Activated naive CD8-positive, alpha-beta T cell treated with anti-CD3 and anti-CD28 coated beads for 36 hours (primary cell): ENCODE data around the gene IMPA2. TPM values are rescaled to one million over a fixed set of nuclear protein-coding genes. Genes with fewer than 3 reads are reported as not detected.
"Not testable (repeated sequence)": the region's sequence is repeated elsewhere in the genome, so short reads cannot be mapped to it uniquely, and the experiment has no call there.

Source experiments
- DNase-seq: peaks from one replicate; pipeline ENCODE4 v3.0.0; 2021
- H3K27ac Mint-ChIP-seq: one replicate; pipeline ENCODE4 v1.8.0; 2022; ENCODE audit warnings: mild to moderate bottlenecking, moderate library complexity, mixed read lengths
- H3K27me3 Mint-ChIP-seq: one replicate; pipeline ENCODE4 v1.8.0; 2022; ENCODE audit warnings: mild to moderate bottlenecking, mixed read lengths
- H3K36me3 Mint-ChIP-seq: one replicate; pipeline ENCODE4 v1.8.0; 2021; ENCODE audit warnings: mild to moderate bottlenecking, mixed read lengths
- H3K4me1 Mint-ChIP-seq: one replicate; pipeline ENCODE4 v1.8.0; 2021; ENCODE audit warnings: mixed read lengths
- H3K4me3 Mint-ChIP-seq: one replicate; pipeline ENCODE4 v1.8.0; 2022; ENCODE audit warnings: mild to moderate bottlenecking, moderate library complexity, mixed read lengths
- H3K9me3 Mint-ChIP-seq: one replicate; pipeline ENCODE4 v1.8.0; 2022; ENCODE audit warnings: mixed read lengths
- total RNA-seq, 2 experiments: library from RNA; stranded (reverse); gene quantifications; one replicate each; pipeline ENCODE4 v1.2.3, GENCODE V29; 2021

IMPA2 gene
- total RNA-seq, result 10 to 100 TPM; 16.0 to 17.2 TPM

DNA sequence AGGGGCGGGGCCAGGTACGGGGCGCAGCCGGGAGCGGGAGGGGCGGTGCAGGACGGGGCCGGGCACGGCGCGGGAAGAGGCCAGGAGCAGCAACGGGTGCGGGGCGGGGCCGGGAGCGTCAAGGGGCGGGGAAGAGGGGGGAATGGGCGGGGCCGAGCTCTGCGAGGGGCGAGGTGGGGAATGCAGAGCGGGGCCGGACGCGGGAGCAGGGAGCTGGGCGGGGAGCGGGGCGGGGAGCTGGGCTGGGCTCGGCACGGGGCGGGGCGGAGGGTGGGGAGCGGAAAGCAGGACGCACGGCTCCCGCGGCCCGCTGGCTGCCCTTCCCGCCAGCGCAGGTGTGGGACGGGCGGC lies at the start of gene IMPA2:
Gene IMPA2 (plus strand): TSS at position 316 of the 351 bp plus-strand sequence. CDS start 163 bp downstream, outside the sequence.
- H3K27me3 Mint-ChIP-seq, result no peaks in the 10 kb centered on the region
- peak within 1 kb of the TSS; percentile 88 for H3K4me3 Mint-ChIP-seq
- no peaks in the 10 kb centered on the region for H3K36me3 Mint-ChIP-seq
- peaks cover 20% of the 10 kb centered on the region for H3K4me1 Mint-ChIP-seq
- no peak for DNase-seq
- peak within 1 kb of the TSS; percentile 83 for H3K27ac Mint-ChIP-seq
- no peaks in the 10 kb centered on the region for H3K9me3 Mint-ChIP-seq

DNA sequence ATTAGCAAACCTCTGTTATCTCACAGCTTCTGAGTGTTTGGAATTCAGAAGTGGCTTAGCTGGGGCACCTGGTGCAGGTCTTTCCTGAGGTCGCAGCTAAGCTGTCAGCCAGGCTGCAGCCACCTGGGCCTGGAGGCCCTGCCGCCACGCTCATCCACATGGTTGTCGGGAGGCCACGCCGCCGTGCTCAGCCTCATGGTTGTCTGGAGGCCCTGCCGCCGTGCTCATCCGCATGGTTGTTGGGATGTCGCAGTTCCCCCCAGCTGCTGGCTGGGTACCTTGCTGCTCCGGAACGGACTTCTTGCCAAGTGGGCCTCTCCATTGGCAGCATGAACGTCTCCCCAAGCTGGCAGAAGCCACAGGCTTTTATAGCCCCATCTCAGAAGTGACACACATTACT lies 48.9 kb upstream of the IMPA2 start:
- H3K4me1 Mint-ChIP-seq, result no peaks in the 10 kb centered on the region
- H3K27me3 Mint-ChIP-seq, result no peaks in the 10 kb centered on the region
- H3K4me3 Mint-ChIP-seq, result no peak overlapping the region
- no peak for DNase-seq
- no peak overlapping the region for H3K27ac Mint-ChIP-seq
- no peaks in the 10 kb centered on the region for H3K36me3 Mint-ChIP-seq
- no peaks in the 10 kb centered on the region for H3K9me3 Mint-ChIP-seq

GRCh38 chr18:11937874-11938478 lies 43.3 kb upstream of the IMPA2 start:
- Mint-ChIP-seq H3K27me3 (no peaks in the 10 kb centered on the region), H3K27ac (no peak overlapping the region), H3K36me3 (no peaks in the 10 kb centered on the region), H3K4me1 (no peaks in the 10 kb centered on the region), H3K4me3 (no peak overlapping the region), H3K9me3 (no peaks in the 10 kb centered on the region)
- DNase-seq, result peak; percentile 64

DNA sequence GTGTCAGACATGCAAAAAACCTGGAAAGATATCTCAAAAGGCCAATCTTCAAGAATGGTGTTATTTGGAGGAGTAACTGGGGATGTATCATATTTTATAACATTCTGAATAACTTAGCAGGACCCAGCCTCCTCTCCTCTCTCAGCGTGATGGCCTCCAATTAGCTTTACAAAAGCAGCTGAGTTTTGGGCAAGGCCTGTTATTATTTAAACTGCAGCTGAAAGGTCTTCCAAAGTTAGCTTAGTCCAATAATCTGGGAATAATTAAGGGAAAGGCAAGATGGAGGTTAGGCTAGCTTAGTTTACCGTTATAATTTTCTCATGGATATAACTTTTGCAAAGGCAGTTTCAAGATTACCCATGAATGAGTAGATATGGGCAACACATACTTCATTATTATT lies 40.4 kb upstream of the IMPA2 start:
- H3K4me3 Mint-ChIP-seq, result no peak overlapping the region
- H3K4me1 Mint-ChIP-seq, result no peaks in the 10 kb centered on the region
- H3K9me3 Mint-ChIP-seq, result no peaks in the 10 kb centered on the region
- no peaks in the 10 kb centered on the region for H3K36me3 Mint-ChIP-seq
- DNase-seq, result no peak
- H3K27me3 Mint-ChIP-seq, result no peaks in the 10 kb centered on the region
- no peak overlapping the region for H3K27ac Mint-ChIP-seq

DNA sequence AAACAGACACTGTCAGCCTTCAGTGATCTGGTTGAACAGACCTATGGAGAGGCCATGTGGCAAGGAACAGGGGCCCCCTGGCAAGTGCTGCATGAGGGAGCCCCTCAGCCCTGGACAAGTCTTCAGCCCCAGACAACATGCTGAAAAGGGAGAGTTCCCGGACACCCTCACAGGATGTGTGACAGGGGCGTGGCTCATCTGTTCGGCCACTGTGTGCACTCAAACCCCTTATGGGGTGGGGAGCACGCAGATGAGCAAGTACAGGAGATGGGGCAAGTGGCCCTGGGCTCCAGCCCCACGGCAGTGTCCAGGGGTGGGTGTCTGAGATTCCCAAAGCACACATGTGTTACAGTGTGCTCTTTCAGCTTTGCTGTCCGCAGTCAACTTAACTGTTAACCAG lies 37.8 kb upstream of the IMPA2 start:
- H3K9me3 Mint-ChIP-seq, result no peaks in the 10 kb centered on the region
- H3K27ac Mint-ChIP-seq, result no peak overlapping the region
- H3K27me3 Mint-ChIP-seq, result no peaks in the 10 kb centered on the region
- no peaks in the 10 kb centered on the region for H3K36me3 Mint-ChIP-seq
- no peak overlapping the region for H3K4me3 Mint-ChIP-seq
- DNase-seq, result no peak
- H3K4me1 Mint-ChIP-seq, result peaks cover 5% of the 10 kb centered on the region

- no peak overlapping the region for H3K27ac Mint-ChIP-seq
- H3K4me3 Mint-ChIP-seq, result no peak overlapping the region
- no peak for DNase-seq
- peaks cover 5% of the 10 kb centered on the region for H3K4me1 Mint-ChIP-seq
- H3K36me3 Mint-ChIP-seq, result no peaks in the 10 kb centered on the region
- H3K27me3 Mint-ChIP-seq, result no peaks in the 10 kb centered on the region
- no peaks in the 10 kb centered on the region for H3K9me3 Mint-ChIP-seq
These were observed 37.1 kb upstream of the IMPA2 start for GRCh38 chr18:11944252-11944651.

DNA sequence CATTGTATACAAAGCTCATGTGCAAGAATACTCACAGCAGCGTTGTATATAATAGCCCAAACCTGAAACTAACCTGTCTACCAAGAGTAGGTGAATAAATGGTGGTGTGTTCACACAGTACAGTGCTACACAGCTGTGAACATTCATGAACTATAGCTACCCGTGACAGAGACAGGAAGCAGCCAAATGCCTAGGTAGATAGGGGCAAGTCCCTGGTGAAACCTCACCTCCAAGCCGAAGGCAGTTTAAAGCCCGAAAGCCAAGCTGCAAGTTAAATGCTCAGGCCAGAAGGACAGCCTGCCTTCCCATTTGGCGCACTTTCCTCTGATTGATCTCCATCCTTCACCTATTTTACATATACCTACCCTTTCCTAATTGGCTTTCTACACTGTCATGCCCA lies 36.5 kb upstream of the IMPA2 start:
- Mint-ChIP-seq H3K27ac (no peak overlapping the region), H3K27me3 (no peaks in the 10 kb centered on the region), H3K36me3 (no peaks in the 10 kb centered on the region), H3K9me3 (no peaks in the 10 kb centered on the region), H3K4me3 (no peak overlapping the region), H3K4me1 (peaks cover 5% of the 10 kb centered on the region)
- no peak for DNase-seq

DNA sequence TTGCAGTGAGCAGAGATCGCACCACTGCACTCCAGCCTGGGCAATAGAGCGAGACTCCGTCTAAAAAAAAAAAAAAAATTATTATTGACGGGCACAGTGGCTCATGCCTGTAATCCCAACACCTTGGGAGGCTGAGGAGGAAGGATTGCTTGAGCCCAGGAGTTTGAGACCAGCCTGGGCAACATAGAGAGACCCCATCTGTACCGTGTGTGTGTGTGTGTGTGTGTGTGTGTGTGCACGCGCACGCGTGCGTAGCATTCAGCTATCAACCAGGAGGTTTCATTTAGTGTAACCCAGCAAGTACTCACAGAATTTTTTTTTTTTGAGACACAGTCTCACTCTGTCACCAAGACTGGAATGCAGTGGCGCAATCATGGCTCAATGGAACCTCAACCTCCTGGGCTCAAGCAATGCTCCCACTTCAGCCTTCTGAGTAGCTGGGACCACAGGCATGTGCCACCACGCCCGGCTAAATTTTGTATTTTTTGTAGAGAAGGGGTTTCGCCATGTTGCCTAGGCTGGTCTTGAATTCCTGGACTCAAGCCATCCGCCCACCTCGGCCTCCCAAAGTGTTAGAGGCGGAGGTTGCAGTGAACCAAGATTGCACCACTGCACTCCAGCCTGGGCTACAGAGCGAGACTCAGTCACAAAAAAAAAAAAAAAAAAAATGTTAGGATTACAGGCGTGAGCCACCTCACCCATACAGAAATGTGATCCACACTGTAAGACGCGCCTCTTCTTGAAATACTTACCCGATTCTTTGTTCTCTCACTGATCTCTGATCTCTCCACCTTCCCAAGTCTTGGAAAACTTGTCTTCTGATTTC lies 35.3 kb upstream of the IMPA2 start:
- DNase-seq, H3K36me3 Mint-ChIP-seq, H3K4me3 Mint-ChIP-seq, H3K4me1 Mint-ChIP-seq, H3K9me3 Mint-ChIP-seq, H3K27me3 Mint-ChIP-seq, H3K27ac Mint-ChIP-seq: not testable (repeated sequence)

GRCh38 chr18:11946756-11947155 lies 34.6 kb upstream of the IMPA2 start:
- no peaks in the 10 kb centered on the region for H3K9me3 Mint-ChIP-seq
- no peaks in the 10 kb centered on the region for H3K36me3 Mint-ChIP-seq
- peak overlapping the region; percentile 32 for H3K4me3 Mint-ChIP-seq
- peaks cover 5% of the 10 kb centered on the region for H3K4me1 Mint-ChIP-seq
- no peaks in the 10 kb centered on the region for H3K27me3 Mint-ChIP-seq
- DNase-seq, result no peak
- H3K27ac Mint-ChIP-seq, result no peak overlapping the region

- H3K36me3 Mint-ChIP-seq, result no peaks in the 10 kb centered on the region
- H3K9me3 Mint-ChIP-seq, result no peaks in the 10 kb centered on the region
- no peaks in the 10 kb centered on the region for H3K27me3 Mint-ChIP-seq
- peak; percentile 54 for DNase-seq
- H3K27ac Mint-ChIP-seq, result peak overlapping the region; percentile 70
- H3K4me3 Mint-ChIP-seq, result peak overlapping the region; percentile 72
- H3K4me1 Mint-ChIP-seq, result peaks cover 5% of the 10 kb centered on the region
These were observed 33.8 kb upstream of the IMPA2 start for GRCh38 chr18:11947214-11948191.

DNA sequence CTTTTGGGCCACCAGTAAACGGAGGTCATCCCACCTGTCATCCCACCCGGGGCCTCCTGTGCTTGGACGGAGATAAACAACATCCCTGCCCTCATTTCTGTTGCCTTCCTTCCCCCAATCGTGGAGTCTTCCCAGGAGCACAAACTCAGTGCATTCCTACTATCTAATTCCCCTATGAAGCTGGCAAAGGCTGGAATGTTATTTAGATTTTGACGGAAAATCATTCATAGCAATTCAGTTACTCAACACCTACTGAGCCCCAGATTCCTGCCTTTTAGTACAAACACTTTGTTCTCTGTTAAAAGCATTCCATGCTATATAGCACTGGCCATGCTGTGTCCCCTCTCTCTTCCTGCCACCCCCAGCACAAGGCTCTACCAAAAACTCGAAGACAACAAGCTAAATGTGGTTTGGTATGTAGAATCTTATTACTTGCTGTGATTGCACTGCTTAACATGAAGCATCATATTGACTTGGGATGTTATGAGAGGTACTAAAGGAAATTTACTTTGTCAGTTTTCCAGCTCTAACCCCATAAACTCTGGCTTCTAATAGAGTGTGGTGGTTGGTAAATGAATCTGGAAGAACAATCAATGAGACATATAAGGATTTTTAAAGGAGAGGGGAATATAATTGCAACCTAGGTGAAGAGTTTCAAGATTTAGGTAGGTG lies 32.3 kb upstream of the IMPA2 start:
- no peak overlapping the region for H3K27ac Mint-ChIP-seq
- no peak for DNase-seq
- H3K4me3 Mint-ChIP-seq, result peak overlapping the region; percentile 6
- no peaks in the 10 kb centered on the region for H3K36me3 Mint-ChIP-seq
- H3K9me3 Mint-ChIP-seq, result no peaks in the 10 kb centered on the region
- peaks cover 5% of the 10 kb centered on the region for H3K4me1 Mint-ChIP-seq
- H3K27me3 Mint-ChIP-seq, result no peaks in the 10 kb centered on the region

GRCh38 chr18:11950824-11951223 lies 30.5 kb upstream of the IMPA2 start:
- Mint-ChIP-seq H3K4me1 (peaks cover 12% of the 10 kb centered on the region), H3K36me3 (no peaks in the 10 kb centered on the region), H3K9me3 (no peaks in the 10 kb centered on the region), H3K27me3 (no peaks in the 10 kb centered on the region), H3K27ac (no peak overlapping the region), H3K4me3 (no peak overlapping the region)
- no peak for DNase-seq

GRCh38 chr18:11951390-11951851 lies 29.9 kb upstream of the IMPA2 start:
- H3K36me3 Mint-ChIP-seq, result no peaks in the 10 kb centered on the region
- no peak overlapping the region for H3K4me3 Mint-ChIP-seq
- H3K27me3 Mint-ChIP-seq, result no peaks in the 10 kb centered on the region
- peaks cover 12% of the 10 kb centered on the region for H3K4me1 Mint-ChIP-seq
- DNase-seq, result no peak
- no peak overlapping the region for H3K27ac Mint-ChIP-seq
- H3K9me3 Mint-ChIP-seq, result no peaks in the 10 kb centered on the region

- Mint-ChIP-seq H3K9me3 (peaks cover 12% of the 10 kb centered on the region), H3K27ac (no peak overlapping the region), H3K36me3 (peaks cover 6% of the 10 kb centered on the region), H3K27me3 (peaks cover 3% of the 10 kb centered on the region), H3K4me1 (peaks cover 7% of the 10 kb centered on the region), H3K4me3 (no peak overlapping the region)
- DNase-seq, result no peak
These were observed 28.2 kb upstream of the IMPA2 start for GRCh38 chr18:11953113-11953512.
